Transverse colon (tissue), 3 donors: ENCODE data around the gene CATSPERE.

ENCODE experiments used
- CTCF ChIP-seq, 5 experiments: fragments of 200-600 bp in 3 of 5; fragments of 450-650 bp in 2 of 5; sonication (generic) in 3 of 5; IDR thresholded peaks; 1 replicate in 2 of 5; 2 replicates in 3 of 5; pipeline ENCODE4 v1.5.1; 2016 to 2017; ENCODE audit warnings: antibody characterized with exemption in 5 of 5, inconsistent platforms in 3 of 5, mild to moderate bottlenecking in 2 of 5, moderate library complexity in 1 of 5
- POLR2A ChIP-seq: fragments of 450-650 bp; IDR thresholded peaks from one replicate; pipeline ENCODE4 v1.6.1; 2016; ENCODE audit warnings: antibody characterized with exemption, mild to moderate bottlenecking, moderate library complexity

GRCh38 chr1:244603498-244603897 is 142.4 kb downstream of the CATSPERE start:
- TF ChIP-seq POLR2A (no peak), CTCF (IDR thresholded peaks at IDR 0.05) (peak; percentile 84 to 90 (median 86))
